Activated T-helper 9 cell treated with anti-CD3 and anti-CD28 coated beads, Interleukin-2, amount 50 U/mL, for 16 hours (primary cell): ENCODE results near the gene HNRNPH1.

Experiments used
- DNase-seq: peaks from one replicate; pipeline ENCODE4 v3.0.0-alpha.2; 2020; ENCODE audit warnings: low read depth

The HNRNPH1 gene

GRCh38 chr5:179605026-179605833 lies 18.2 kb downstream of the HNRNPH1 start:
- no peak for DNase-seq

GRCh38 chr5:179603308-179603707 lies 20.2 kb downstream of the HNRNPH1 start:
- DNase-seq = no peak

GRCh38 chr5:179601871-179602625 lies 21.4 kb downstream of the HNRNPH1 start:
- no peak for DNase-seq

- DNase-seq = no peak
These were observed 23.5 kb downstream of the HNRNPH1 start for GRCh38 chr5:179599973-179600372.

GRCh38 chr5:179599566-179599965 lies 23.9 kb downstream of the HNRNPH1 start:
- no peak for DNase-seq

- DNase-seq = no peak
These were observed 24.4 kb downstream of the HNRNPH1 start for GRCh38 chr5:179599100-179599499.

- DNase-seq = no peak
These were observed 27.1 kb downstream of the HNRNPH1 start for GRCh38 chr5:179596421-179596820.

- no peak for DNase-seq
These were observed 27.6 kb downstream of the HNRNPH1 start for GRCh38 chr5:179595916-179596315.

GRCh38 chr5:179588166-179588565 lies 35.3 kb downstream of the HNRNPH1 start:
- no peak for DNase-seq

GRCh38 chr5:179585941-179586401 lies 37.5 kb downstream of the HNRNPH1 start:
- no peak for DNase-seq

GRCh38 chr5:179577286-179577960 lies 46.0 kb downstream of the HNRNPH1 start:
- no peak for DNase-seq

- no peak for DNase-seq
These were observed 51.1 kb downstream of the HNRNPH1 start for GRCh38 chr5:179572386-179572785.

GRCh38 chr5:179568721-179569120 lies 54.8 kb downstream of the HNRNPH1 start:
- no peak for DNase-seq

GRCh38 chr5:179564526-179564925 lies 58.9 kb downstream of the HNRNPH1 start:
- no peak for DNase-seq
